Fibroblast of villous mesenchyme (primary cell): ENCODE data around the gene ADGRL3. TPM values are rescaled to one million over a fixed set of nuclear protein-coding genes. Genes with fewer than 3 reads are reported as not detected.
"Not testable (repeated sequence)": the region's sequence is repeated elsewhere in the genome, so short reads cannot be mapped to it uniquely, and the experiment has no call there.

ENCODE experiments used
- DNase-seq: peaks from one replicate; pipeline ENCODE4 v3.0.0-alpha.2; 2010; ENCODE audit warnings: low read depth
- H3K4me3 ChIP-seq: 2 replicates; pipeline ENCODE4 v1.5.1; 2011; ENCODE audit warnings: low read depth, mild to moderate bottlenecking, low read length
- total RNA-seq: library from RNA; depleted of rRNA; stranded (reverse); fragments of >200 nt; gene quantifications from 2 replicates; pipeline ENCODE4 v1.2.3, GENCODE V29; 2012
- TF ChIP-seq, protein P1 (sequence below): IDR thresholded peaks from 2 replicates; pipeline ENCODE4 v1.5.1; 2012; ENCODE audit warnings: low read depth, mild to moderate bottlenecking, low read length; ENCODE audit not compliant: insufficient read depth

ADGRL3 gene
- total RNA-seq, 1 donor, result 2.2 TPM

DNA sequence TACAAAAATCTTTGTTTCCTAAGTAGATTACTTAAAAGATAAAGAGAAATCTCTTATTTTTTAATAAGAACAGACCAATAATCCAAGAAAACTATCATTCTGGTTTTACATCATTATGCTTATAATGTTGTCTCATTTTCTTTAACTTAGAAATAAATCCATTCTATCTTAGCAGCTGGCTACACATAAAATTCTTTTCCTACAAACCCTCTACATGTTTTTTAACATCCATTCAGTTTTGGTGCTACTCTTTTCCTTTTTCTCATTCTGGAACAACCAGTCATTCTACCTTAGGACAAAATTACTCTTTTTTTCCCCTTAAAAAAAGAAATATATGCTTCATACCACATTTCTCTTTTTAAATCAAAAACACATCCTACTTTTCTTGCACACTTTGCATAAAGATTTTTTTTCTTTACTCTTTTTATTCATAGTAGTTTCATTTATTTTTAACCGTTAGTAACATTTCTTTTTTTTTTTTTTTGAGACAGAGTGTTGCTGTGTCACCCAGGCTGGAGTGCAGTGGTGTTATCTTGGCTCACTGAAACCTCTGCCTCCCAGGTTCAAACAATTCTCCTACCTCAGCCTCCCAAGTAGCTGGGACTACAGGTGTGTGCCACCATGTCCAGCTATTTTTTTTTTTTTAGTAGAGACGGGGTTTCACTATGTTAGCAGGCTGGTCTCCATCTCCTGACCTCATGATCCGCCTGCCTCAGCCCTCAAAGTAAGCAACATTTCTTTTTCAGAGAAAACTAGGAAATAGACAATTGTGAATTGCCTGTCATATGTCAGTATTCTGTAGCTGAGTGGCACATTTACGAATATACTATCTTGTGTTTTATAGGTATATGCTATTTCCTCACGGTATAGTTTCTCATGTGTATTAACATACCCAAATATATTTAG, 562.8 kb downstream of the ADGRL3 start:
- DNase-seq, result no peak
- H3K4me3 ChIP-seq, result no peak overlapping the region
- TF ChIP-seq, protein P1, sequence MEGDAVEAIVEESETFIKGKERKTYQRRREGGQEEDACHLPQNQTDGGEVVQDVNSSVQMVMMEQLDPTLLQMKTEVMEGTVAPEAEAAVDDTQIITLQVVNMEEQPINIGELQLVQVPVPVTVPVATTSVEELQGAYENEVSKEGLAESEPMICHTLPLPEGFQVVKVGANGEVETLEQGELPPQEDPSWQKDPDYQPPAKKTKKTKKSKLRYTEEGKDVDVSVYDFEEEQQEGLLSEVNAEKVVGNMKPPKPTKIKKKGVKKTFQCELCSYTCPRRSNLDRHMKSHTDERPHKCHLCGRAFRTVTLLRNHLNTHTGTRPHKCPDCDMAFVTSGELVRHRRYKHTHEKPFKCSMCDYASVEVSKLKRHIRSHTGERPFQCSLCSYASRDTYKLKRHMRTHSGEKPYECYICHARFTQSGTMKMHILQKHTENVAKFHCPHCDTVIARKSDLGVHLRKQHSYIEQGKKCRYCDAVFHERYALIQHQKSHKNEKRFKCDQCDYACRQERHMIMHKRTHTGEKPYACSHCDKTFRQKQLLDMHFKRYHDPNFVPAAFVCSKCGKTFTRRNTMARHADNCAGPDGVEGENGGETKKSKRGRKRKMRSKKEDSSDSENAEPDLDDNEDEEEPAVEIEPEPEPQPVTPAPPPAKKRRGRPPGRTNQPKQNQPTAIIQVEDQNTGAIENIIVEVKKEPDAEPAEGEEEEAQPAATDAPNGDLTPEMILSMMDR, result no peak

DNA sequence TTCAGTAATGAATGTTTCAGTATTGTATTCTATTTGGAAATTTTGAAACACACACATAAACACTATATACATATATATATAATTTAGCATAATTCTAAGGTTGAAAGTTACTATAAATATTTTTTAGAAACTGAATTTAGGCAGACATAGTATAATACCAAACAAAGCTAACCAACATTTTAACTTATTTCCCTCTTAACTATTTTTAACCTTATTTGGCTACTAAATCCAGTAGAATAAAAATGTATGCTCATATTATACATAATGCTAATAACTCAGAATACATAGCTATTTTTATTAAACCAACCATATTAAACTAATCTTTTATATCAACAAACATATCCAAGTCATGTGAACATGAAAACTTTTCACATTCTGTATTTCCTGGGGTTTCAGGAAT, 563.6 kb downstream of the ADGRL3 start:
- H3K4me3 ChIP-seq, result no peak overlapping the region
- DNase-seq, result no peak
- TF ChIP-seq, protein P1, result no peak

DNA sequence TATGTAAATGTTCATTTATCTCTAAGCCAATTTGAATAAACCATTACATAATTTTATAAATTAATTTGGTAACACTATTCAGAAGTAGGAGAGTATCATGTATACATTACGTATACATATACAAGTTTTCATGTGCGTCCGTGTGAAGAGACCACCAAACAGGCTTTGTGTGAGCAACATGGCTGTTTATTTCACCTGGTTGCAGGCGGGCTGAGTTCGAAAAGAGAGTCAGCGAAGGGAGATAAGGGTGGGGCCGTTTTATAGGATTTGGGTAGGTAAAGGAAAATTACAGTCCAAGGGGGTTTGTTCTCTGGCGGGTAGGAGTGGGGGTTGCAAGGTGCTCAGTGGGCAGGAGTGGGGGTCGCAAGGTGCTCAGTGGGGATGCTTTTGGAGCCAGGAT, 564.0 kb downstream of the ADGRL3 start:
- H3K4me3 ChIP-seq, DNase-seq: not testable (repeated sequence)

- DNase-seq, H3K4me3 ChIP-seq: not testable (repeated sequence)
Observed at GRCh38 chr4:61769444-61770167, 569.5 kb downstream of the ADGRL3 start.

GRCh38 chr4:61770456-61770855, 570.3 kb downstream of the ADGRL3 start:
- H3K4me3 ChIP-seq, result no peak overlapping the region
- DNase-seq, result no peak
- TF ChIP-seq, protein P1, result no peak

- no peak for DNase-seq
Observed at GRCh38 chr4:61771056-61771455, 570.9 kb downstream of the ADGRL3 start.

DNA sequence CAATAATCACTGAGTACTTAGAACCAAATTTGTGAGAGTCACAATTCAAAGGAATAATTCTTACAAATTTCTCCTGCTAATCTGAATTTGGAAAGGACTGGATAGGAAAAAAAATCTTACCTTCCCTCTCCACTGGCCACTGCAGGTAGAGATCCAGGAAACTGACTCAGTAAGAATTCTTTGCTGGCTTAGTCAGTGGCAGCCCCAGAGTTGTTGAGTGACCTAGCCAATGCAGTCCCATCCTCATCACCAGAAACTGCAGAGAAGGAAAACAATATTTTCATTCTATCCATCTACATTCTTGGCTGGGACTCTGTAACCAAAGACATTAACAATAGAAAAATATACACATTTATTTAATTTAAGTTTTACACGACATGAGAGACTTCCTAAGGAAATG, 572.0 kb downstream of the ADGRL3 start:
- TF ChIP-seq, protein P1, result no peak
- no peak for DNase-seq

More at GRCh38 chr4:61771056-61771455, 570.9 kb downstream of the ADGRL3 start:
- no peak overlapping the region for H3K4me3 ChIP-seq
- TF ChIP-seq, protein P1, result no peak

More for the DNA sequence above, 572.0 kb downstream of the ADGRL3 start:
- no peak overlapping the region for H3K4me3 ChIP-seq
